GM19193 (cell line): ENCODE measurements around the gene RAB21.

Experiments used
- POLR2A ChIP-seq: IDR thresholded peaks from 4 replicates; pipeline ENCODE4 v1.6.1; 2011; ENCODE audit not compliant: insufficient read depth, insufficient read length; ENCODE audit errors: extremely low read depth

Gene RAB21

DNA sequence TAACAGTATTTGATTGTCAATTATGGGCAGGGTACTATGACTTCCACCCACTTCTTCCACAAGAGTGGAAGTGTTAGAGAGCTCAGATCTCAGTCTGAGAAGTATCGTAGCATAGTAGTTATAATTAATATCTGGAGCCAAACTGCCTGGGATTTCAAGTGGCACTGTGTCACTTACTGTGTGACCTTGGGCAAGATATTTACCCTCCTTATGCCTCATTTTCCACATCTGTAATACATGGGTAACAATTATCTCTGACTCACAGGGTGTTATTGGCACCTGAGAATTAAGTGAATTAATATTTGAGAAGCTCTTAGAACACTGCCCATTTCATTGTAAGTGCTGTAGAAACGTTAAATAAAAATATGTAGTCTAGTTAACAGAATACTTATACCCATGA, 11.5 kb downstream of the RAB21 start:
- no peak for TF ChIP-seq POLR2A

DNA sequence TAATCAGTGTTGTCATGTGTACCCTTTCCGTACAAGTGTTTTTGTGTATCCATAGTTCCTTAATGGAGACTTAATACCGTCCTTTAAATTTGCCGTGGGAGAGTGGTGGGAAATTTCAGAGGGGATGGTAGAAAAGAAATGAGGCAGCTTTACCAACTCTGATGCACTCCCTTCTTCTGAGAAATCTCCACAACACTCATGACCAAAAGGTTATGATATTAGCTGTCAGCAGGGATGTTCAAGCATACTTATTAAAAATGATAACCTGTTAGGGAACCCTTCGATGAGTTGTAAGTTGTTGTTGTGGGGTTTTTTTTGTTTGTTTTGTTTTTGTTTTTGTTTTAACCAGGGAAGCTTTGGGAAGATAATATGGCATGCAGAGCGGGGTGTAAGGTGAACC, 12.5 kb downstream of the RAB21 start:
- TF ChIP-seq POLR2A, result no peak

DNA sequence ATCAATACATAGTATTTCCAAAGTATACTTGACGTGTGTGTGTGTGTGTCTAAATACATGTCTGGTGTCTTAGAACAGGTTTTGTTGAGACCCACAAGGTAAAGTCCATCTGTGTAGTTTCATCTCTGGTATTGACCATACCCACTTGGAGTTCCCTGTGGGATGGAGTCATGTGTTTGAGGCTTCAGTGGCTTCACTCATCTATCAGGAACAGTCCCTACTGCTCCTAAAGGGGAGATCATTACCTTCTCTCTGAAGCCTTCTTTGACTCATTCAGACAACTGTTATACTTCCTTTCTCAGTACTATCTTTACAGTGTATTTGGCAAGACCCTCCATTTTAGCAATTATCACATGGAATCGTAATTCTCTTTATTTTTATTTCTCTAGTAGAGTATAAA, 14.2 kb downstream of the RAB21 start:
- no peak for TF ChIP-seq POLR2A

DNA sequence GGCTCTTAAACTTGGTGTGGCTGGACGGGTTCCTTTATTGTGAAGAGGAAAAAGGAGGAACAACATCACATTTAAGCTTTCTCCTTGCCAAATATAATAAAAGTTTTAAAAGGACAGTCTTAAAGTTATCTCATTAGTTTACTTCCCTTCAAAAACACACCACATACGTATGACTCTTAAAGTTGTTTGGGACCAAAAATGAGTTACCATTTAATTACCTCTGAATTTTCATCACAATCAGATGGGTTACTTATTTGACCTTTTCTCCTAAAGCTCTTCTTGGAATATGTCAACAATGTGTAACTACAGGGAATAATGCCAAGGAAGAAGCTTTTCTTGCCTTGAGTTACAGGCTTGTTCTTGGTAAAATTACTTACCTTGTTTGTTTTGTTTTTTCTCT, 16.4 kb downstream of the RAB21 start:
- no peak for TF ChIP-seq POLR2A

DNA sequence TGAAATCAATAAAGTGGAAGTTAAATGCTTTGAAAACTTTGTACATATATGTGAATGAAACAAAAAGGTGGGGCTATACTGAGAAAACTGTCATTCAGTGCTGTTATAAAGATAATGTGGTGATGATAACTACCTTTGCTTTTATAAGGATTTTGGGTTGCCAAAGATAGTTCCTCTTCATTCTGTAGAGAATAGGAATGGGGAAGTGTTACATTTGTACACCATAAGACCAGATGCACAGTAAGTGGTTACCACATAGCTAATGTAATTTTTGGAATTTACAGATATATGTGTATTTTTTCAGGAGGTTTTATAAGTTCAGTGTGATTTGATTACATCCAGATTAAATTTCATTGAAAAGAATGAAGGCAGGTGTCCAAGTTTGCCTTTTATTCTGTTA, 18.1 kb downstream of the RAB21 start:
- no peak for TF ChIP-seq POLR2A

DNA sequence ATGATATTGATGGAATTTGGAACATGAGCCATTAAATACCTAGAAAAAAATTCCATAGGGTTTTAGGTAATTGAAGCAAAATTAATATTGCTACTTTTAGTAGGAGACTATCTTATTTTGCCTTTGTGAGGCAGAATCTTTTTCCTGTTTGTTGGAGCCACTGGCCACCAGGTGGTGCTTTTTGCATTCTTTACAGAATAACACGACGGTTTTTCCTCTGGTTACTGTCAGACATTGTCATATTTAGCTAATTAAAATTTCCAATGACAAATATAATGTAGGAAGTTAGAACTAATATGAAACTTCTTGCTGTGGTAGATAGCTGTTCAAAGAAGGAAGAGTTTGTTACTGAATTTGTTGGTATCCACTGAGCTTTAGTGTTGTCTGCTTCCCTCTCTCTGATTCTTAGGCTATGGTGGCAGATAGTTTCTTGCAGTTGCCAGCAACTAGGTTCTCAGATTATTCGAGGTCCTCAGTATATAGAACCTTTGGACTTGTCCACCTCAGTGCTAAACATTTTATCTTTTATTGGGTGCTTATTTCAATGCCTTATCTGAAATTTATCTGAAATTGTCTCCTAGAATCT, 25.7 kb downstream of the RAB21 start:
- TF ChIP-seq POLR2A, result no peak

DNA sequence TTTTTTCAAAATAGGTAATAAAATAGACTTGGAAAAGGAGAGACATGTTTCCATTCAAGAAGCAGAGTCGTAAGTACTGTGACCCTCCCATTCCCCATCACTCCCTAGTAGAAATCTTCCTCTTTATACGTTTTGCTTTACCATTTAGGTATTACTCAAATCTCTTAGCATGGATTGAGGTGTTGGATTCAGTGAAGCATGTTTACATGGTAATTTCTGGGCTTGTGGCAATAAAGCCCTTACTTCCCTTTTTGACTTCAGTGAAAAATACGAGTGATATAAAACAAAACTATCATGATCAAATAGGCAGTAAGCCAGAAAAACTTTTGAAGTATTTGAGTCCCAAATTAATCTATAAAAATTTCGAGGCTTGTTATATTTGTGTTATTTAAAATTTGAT, 27.4 kb downstream of the RAB21 start:
- no peak for TF ChIP-seq POLR2A

DNA sequence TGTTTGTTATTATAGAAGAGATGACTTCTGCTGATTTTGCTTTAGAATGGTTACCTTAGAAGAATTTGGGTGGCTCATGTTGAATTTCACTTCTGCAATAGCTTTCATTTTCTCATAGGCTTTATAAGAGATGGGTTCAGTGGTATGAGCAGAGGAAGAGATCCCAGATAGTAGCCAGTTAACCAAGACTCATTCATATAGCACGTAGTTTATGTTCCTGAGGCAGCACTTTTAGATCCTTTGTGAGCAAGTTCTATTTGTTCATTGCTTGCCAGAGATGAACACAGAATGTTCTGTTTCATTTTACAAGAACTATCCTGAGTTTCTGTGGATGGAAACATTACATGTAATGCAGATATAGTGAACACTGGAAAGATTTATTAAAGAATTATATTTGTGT, 32.2 kb downstream of the RAB21 start:
- TF ChIP-seq POLR2A, result no peak

DNA sequence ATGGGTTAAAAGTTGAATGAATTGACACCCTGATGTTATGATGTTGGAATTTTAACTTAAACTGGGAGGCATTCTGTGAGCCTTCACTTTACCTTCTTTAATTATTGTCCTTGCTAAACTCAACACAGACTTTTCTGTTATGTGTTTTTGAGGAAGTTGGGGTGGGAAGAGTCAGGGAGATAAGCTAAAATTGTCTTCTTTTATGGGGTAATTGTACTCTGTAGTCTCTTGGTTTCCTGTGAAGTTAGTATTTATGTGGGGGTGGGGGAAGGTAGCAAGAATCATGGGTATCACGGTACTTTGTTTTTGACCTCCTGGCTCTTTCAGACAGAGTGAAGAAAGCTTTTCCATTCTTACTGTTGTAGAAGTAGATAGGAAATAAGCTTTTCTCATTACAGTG, 32.9 kb downstream of the RAB21 start:
- TF ChIP-seq POLR2A, result no peak

DNA sequence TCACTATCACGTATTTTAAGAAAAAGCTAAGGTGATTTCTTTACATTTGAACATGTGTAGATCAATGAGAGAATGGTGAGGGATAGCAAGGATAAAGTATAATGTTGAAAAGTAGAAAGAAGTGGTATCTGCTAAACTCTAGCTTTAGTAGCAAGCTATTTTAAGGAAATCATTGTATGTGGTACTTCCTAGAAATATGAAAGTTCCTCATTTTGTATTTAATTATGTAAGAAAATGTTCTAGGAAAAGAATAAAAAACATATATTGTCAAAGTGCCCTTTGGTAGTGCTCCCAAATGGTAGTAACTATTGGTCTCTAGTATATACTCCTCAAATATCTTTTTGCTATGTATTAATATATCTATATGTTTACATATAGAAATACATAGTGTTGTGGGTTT, 35.7 kb downstream of the RAB21 start:
- TF ChIP-seq POLR2A, result no peak

DNA sequence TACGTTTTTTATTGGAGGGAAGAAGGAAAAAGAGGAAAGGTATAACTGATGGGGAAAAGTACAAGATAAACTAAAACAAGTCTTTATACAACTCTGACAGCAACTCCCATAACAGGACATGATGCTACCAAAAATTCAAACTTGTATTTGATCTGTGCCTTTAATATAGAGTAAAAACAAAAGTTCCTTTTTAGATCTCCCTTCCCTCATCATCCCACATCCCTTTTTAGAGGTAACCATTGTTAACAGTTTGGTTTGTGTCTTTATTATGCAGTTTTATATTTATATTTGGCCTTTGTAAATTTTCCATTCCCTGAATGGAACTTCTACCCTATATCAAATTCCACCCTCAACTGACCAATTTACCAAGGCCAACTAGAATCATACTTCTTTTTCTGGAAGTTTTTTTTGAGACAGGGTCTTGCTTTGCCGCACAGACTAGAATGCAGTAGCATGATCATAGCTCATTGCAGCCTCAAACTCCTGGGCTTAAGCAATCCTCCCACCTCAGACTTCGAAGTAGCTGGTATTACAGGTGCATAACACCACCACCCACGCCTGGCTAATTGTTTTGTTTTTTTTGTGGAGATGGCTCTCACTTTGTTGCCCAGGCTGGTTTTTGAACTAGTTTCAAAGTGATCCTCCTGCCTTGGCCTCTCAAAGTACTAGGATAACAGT, 36.9 kb downstream of the RAB21 start:
- no peak for TF ChIP-seq POLR2A

DNA sequence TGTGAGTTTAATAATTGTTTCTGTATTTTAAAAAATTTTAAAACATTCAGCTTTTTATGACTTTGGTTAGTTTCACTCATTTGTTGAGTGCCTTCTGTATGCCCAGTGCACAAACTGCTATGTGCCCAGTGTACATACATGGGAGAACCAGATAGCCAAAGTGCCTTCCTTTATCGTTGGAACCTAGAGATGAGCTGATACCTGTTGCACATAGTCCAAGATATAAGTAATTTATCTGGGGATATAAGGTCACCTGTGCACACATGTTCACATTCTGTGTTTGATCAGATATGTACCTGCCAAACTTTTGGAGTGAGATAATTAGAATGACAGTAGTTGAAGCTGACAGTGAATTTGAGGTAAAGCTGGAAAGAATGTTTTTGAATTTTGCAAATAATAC, 37.9 kb downstream of the RAB21 start:
- TF ChIP-seq POLR2A, result no peak

DNA sequence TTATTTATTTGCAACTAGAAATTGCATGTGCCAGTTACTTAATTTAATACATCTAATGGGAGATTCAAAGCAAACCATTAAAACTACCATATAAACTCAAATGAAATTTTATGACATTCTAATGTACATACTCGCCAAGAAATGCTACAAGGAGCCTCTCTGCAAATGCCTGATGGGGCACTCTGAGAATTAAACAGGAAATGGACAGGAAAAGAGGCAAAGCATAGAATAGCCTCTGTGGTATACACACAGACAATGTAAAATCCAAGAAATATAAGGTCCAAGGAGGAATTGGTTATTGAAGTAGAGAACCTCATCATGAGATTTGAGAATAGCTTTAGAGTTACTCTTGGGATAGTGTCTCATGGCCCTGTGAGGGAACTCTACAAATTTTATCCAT, 41.2 kb downstream of the RAB21 start:
- no peak for TF ChIP-seq POLR2A

DNA sequence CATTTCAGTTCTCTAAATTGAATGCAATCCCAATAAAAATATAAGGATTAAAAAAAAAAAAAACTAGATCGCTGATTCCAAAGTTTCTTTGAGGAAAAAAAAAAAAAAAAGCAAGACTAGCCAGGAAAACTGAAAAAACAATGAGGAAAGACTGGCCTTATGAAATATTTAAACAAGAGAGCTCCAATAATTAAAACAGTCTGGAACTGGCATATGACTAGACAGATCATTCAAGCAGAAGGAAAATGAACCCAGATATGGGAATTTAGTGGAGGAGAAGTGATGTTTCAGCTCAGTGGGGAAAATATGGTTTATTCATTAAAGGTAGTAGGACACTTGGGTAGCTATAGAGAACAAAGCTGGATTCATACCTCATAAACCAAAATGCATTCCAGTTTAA, 42.9 kb downstream of the RAB21 start:
- TF ChIP-seq POLR2A, result no peak

DNA sequence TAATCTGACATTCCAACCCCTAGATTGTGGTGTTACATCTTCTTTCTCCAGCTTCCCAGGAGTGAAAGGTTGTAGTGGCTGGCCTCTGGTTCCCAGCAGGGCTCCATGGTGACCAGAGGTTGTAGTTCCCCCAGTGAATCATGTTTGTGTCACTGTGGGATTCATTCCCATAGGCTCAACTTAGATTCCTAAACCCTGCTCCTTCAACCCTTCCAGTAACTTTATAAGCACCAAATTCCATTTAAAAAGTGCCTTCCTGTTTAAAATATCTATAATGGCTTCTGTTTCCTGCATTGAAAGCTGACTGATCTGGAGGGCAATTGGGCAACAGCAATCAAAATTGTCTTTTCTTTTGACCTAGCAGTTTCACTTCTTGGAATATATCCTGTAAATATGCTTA, 44.4 kb downstream of the RAB21 start:
- TF ChIP-seq POLR2A, result no peak

DNA sequence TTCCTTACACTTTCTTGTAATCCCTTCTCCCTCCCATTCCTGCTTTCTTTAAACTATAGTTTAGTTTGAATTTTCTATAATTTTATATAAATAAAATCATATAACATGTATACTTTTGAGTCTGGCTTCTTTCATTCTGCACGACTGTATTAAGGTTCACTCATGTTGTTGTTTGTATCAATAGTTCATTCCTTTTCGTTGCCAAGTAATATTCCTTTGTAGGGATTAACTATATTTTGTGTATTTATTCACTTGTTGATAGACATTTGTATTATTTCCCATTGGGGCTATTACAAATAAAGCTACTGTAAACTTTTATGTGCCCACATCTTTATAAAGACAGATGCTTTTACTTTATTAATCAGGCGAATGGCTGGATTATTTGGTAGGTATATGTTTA, 45.5 kb downstream of the RAB21 start:
- no peak for TF ChIP-seq POLR2A

DNA sequence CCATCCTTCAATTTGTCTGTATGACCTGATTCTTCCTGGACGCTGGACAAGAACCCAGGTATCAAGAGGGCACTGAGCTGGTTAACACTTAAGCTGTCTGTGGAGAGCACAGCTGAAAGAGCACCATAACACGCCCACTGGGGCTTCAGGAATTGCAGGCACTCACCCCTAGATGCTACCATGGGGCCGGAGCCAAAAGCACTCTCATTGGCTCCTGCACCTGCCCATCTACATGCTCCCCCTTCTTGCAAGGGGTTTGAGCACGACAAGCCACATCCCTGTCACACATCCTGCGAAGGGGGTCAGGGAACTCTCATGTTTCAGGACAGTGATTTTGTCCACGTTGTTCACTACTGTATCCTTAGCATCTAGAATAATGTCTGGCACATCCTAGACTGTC, 49.8 kb downstream of the RAB21 start:
- no peak for TF ChIP-seq POLR2A
